CD14-positive monocyte (primary cell): Measurements from ENCODE around the gene SETBP1. TPM values are rescaled to one million over a fixed set of nuclear protein-coding genes. Genes with fewer than 3 reads are reported as not detected.

Experiments used
- DNase-seq, 3 donors: peaks; one replicate each; pipeline ENCODE4 v3.0.0-alpha.2; 2011 to 2022
- H2AFZ ChIP-seq: 2 replicates; pipeline ENCODE4 v1.6.0; 2012; ENCODE audit warnings: mild to moderate bottlenecking, low read depth, low read length, inconsistent platforms; ENCODE audit not compliant: insufficient read depth, poor library complexity, severe bottlenecking
- H3K27ac ChIP-seq, 2 donors: 1 replicate in 1 of 2; 2 replicates in 1 of 2; pipeline ENCODE4 v1.5.1; 2012 to 2013; ENCODE audit warnings: low read length in 2 of 2, control low read depth in 1 of 2, inconsistent platforms in 1 of 2, low read depth in 1 of 2, mild to moderate bottlenecking in 1 of 2
- H3K27me3 ChIP-seq, 2 donors: one replicate each; pipeline versions ENCODE4 v1.6.0 to v1.6.1; 2011 to 2013; ENCODE audit warnings: low read length in 2 of 2; ENCODE audit not compliant: control insufficient read depth in 2 of 2, insufficient read depth in 2 of 2
- H3K36me3 ChIP-seq, 2 donors: replicated peaks in 1 of 2; 1 replicate in 1 of 2; 2 replicates in 1 of 2; pipeline versions ENCODE4 v1.5.1 to v1.6.1; 2012 to 2013; ENCODE audit warnings: low read length in 2 of 2, control low read depth in 1 of 2, inconsistent platforms in 1 of 2, mild to moderate bottlenecking in 1 of 2; ENCODE audit not compliant: insufficient read depth in 2 of 2, control insufficient read depth in 1 of 2
- H3K4me1 ChIP-seq, 2 donors: 1 replicate in 1 of 2; 2 replicates in 1 of 2; pipeline versions ENCODE4 v1.5.1 to v1.6.1; 2012 to 2013; ENCODE audit warnings: low read length in 2 of 2, control low read depth in 1 of 2, inconsistent platforms in 1 of 2, mild to moderate bottlenecking in 1 of 2, moderate library complexity in 1 of 2; ENCODE audit not compliant: insufficient read depth in 2 of 2, control insufficient read depth in 1 of 2
- H3K4me2 ChIP-seq: replicated peaks from 2 replicates; pipeline ENCODE3; 2012; ENCODE audit warnings: low read length, moderate library complexity, mild to moderate bottlenecking; ENCODE audit not compliant: poor library complexity, severe bottlenecking; ENCODE audit errors: extremely low read depth
- H3K4me3 ChIP-seq, 3 experiments: fragments of 200-600 bp in 1 of 3; sonication (generic) in 1 of 3; replicated peaks in 1 of 3; 1 replicate in 2 of 3; 2 replicates in 1 of 3; pipeline ENCODE4 v1.5.1; 2011 to 2013; ENCODE audit warnings: low read length in 3 of 3, mild to moderate bottlenecking in 3 of 3, control low read depth in 2 of 3, low read depth in 2 of 3, inconsistent platforms in 1 of 3, moderate library complexity in 1 of 3
- H3K79me2 ChIP-seq: 2 replicates; pipeline ENCODE4 v1.6.0; 2012; ENCODE audit warnings: mild to moderate bottlenecking, control low read depth, inconsistent platforms, low read length, moderate library complexity; ENCODE audit not compliant: insufficient read depth
- H3K9ac ChIP-seq: 2 replicates; pipeline ENCODE4 v1.6.0; 2017; ENCODE audit warnings: low read length, mild to moderate bottlenecking; ENCODE audit not compliant: insufficient read depth, poor library complexity, severe bottlenecking
- H3K9me3 ChIP-seq, 2 donors: replicated peaks in 1 of 2; 1 replicate in 1 of 2; 2 replicates in 1 of 2; pipeline versions ENCODE4 v1.5.1 to v1.6.1; 2012 to 2013; ENCODE audit warnings: low read length in 2 of 2, control low read depth in 1 of 2; ENCODE audit not compliant: control insufficient read depth in 1 of 2, insufficient read depth in 1 of 2
- H4K20me1 ChIP-seq: 2 replicates; pipeline ENCODE4 v1.6.0; 2012; ENCODE audit warnings: mild to moderate bottlenecking, low read length, control low read depth, moderate library complexity; ENCODE audit not compliant: insufficient read depth
- H3K27ac Mint-ChIP-seq, 7 donors: one replicate each; pipeline ENCODE4 v1.8.0; 2020; ENCODE audit warnings: mild to moderate bottlenecking in 7 of 7, mixed read lengths in 7 of 7, moderate library complexity in 6 of 7, inconsistent platforms in 2 of 7
- H3K27me3 Mint-ChIP-seq, 3 donors: one replicate each; pipeline ENCODE4 v1.8.0; 2021 to 2022; ENCODE audit warnings: low read depth in 3 of 3, mild to moderate bottlenecking in 3 of 3, mixed read lengths in 3 of 3, moderate library complexity in 3 of 3, inconsistent platforms in 1 of 3
- H3K36me3 Mint-ChIP-seq, 2 donors: one replicate each; pipeline ENCODE4 v1.8.0; 2020; ENCODE audit warnings: mixed read lengths in 2 of 2, inconsistent platforms in 1 of 2, mild to moderate bottlenecking in 1 of 2
- H3K4me1 Mint-ChIP-seq: one replicate; pipeline ENCODE4 v1.8.0; 2020; ENCODE audit warnings: mild to moderate bottlenecking, mixed read lengths
- H3K4me3 Mint-ChIP-seq, 2 donors: one replicate each; pipeline ENCODE4 v1.8.0; 2020; ENCODE audit warnings: mild to moderate bottlenecking in 2 of 2, mixed read lengths in 2 of 2, moderate library complexity in 1 of 2
- H3K9me3 Mint-ChIP-seq, 7 donors: one replicate each; pipeline ENCODE4 v1.8.0; 2020 to 2022; ENCODE audit warnings: mixed read lengths in 7 of 7, mild to moderate bottlenecking in 6 of 7, moderate library complexity in 6 of 7, inconsistent platforms in 2 of 7
- CTCF ChIP-seq: fragments of 200-600 bp; IDR thresholded peaks from one replicate; pipeline ENCODE4 v1.8.0; 2022; ENCODE audit warnings: antibody characterized with exemption, mild to moderate bottlenecking
- WGBS: methylation state at CpG from one replicate; pipeline ENCODE4 v1.1.5; 2013; ENCODE audit warnings: missing lambda C conversion rate; ENCODE audit not compliant: insufficient coverage; 5-methylcytosine and 5-hydroxymethylcytosine counted together
- intact Hi-C, 2 donors: fragments of 100-400 bp; cut with micrococcal nuclease; formaldehyde crosslinking; loops; one replicate each; pipeline versions ENCODE4 v1.15.0 to v1.15.1; 2023
- polyA plus RNA-seq, 3 donors: library from polyadenylated mRNA; depleted of rRNA in 1 of 3; unstranded in 2 of 3; stranded (reverse) in 1 of 3; fragments of 300-500 nt in 2 of 3; fragments of >200 nt in 1 of 3; fragmentation: Illumina TruSeq in 2 of 3; gene quantifications; 1 replicate in 2 of 3; 2 replicates in 1 of 3; pipeline ENCODE4 v1.2.3, GENCODE V29; 2012 to 2021

The SETBP1 gene
- polyA plus RNA-seq, 3 donors, result 0.01 to 1.2 TPM; not detected in 1

- no peak overlapping the region for H3K4me3 ChIP-seq
- no peaks in the 10 kb centered on the region for H4K20me1 ChIP-seq
- H3K4me1 ChIP-seq, result no peaks in the 10 kb centered on the region
- H2AFZ ChIP-seq, result no peak overlapping the region
- WGBS, result 78% methylated on average over 12 of the region's 13 CpGs
- H3K27ac ChIP-seq, result no peak overlapping the region
- no peak overlapping the region for H3K27ac Mint-ChIP-seq
- H3K4me2 ChIP-seq, result no peak overlapping the region
- H3K9me3 Mint-ChIP-seq, result peaks cover 0 to 6% (median 0%) of the 10 kb centered on the region in 7 donors
- intact Hi-C loops, result no loop called here
- peaks cover 0 to 4% (median 0%) of the 10 kb centered on the region in 3 donors for H3K27me3 Mint-ChIP-seq
- H3K79me2 ChIP-seq, result no peaks in the 10 kb centered on the region
- no peak for DNase-seq
- H3K9ac ChIP-seq, result no peak overlapping the region
- no peaks in the 10 kb centered on the region for H3K27me3 ChIP-seq
- no peaks in the 10 kb centered on the region for H3K9me3 ChIP-seq
- peaks cover 8% of the 10 kb centered on the region for H3K4me1 Mint-ChIP-seq
- no peak overlapping the region for H3K4me3 Mint-ChIP-seq
- TF ChIP-seq CTCF, result no peak
- H3K36me3 ChIP-seq, result no peaks in the 10 kb centered on the region
- no peaks in the 10 kb centered on the region for H3K36me3 Mint-ChIP-seq
Measured at GRCh38 chr18:45008694-45009413, 328.2 kb downstream of the SETBP1 start.

GRCh38 chr18:45009756-45010155 is 329.1 kb downstream of the SETBP1 start:
- H3K27me3 Mint-ChIP-seq, result peaks cover 0 to 4% (median 0%) of the 10 kb centered on the region in 3 donors
- peaks cover 8% of the 10 kb centered on the region for H3K4me1 Mint-ChIP-seq
- intact Hi-C loops, result no loop called here
- Histone ChIP-seq H3K9me3 (no peaks in the 10 kb centered on the region), H3K4me1 (no peaks in the 10 kb centered on the region), H3K4me3 (no peak overlapping the region), H3K4me2 (no peak overlapping the region), H3K27me3 (no peaks in the 10 kb centered on the region), H4K20me1 (no peaks in the 10 kb centered on the region), H3K9ac (no peak overlapping the region), H3K36me3 (no peaks in the 10 kb centered on the region), H3K27ac (no peak overlapping the region), H2AFZ (no peak overlapping the region), H3K79me2 (no peaks in the 10 kb centered on the region)
- H3K27ac Mint-ChIP-seq, result no peak overlapping the region
- 68% methylated on average over 2 of the region's 5 CpGs for WGBS
- TF ChIP-seq CTCF, result no peak
- peaks cover 0 to 6% (median 0%) of the 10 kb centered on the region in 7 donors for H3K9me3 Mint-ChIP-seq
- no peak overlapping the region for H3K4me3 Mint-ChIP-seq
- DNase-seq, result no peak
- H3K36me3 Mint-ChIP-seq, result no peaks in the 10 kb centered on the region
